T-helper 22 cell (primary cell): ENCODE results near the gene TH.
"Not testable (repeated sequence)": the region's sequence is repeated elsewhere in the genome, so short reads cannot be mapped to it uniquely, and the experiment has no call there.

Experiments used
- DNase-seq: peaks from one replicate; pipeline ENCODE4 v3.0.0-alpha.2; 2020; ENCODE audit warnings: low read depth

TH gene

GRCh38 chr11:2195756-2196088, 24.1 kb upstream of the TH start:
- no peak for DNase-seq

GRCh38 chr11:2194877-2195755, 23.5 kb upstream of the TH start:
- no peak for DNase-seq

- DNase-seq, result not testable (repeated sequence)
Measured at GRCh38 chr11:2193888-2194595, 22.4 kb upstream of the TH start.

- no peak for DNase-seq
Measured at GRCh38 chr11:2193099-2193887, 21.7 kb upstream of the TH start.

GRCh38 chr11:2192435-2192834, 20.8 kb upstream of the TH start:
- no peak for DNase-seq

GRCh38 chr11:2191883-2192282, 20.3 kb upstream of the TH start:
- no peak for DNase-seq

- DNase-seq, result no peak
Measured at GRCh38 chr11:2190657-2191471, 19.2 kb upstream of the TH start.

- DNase-seq, result no peak
Measured at GRCh38 chr11:2189938-2190656, 18.5 kb upstream of the TH start.

- no peak for DNase-seq
Measured at GRCh38 chr11:2188745-2189144, 17.1 kb upstream of the TH start.

- DNase-seq, result no peak
Measured at GRCh38 chr11:2187280-2187707, 15.7 kb upstream of the TH start.

- DNase-seq, result no peak
Measured at GRCh38 chr11:2186669-2187279, 15.2 kb upstream of the TH start.

- no peak for DNase-seq
Measured at GRCh38 chr11:2185324-2186085, 13.9 kb upstream of the TH start.

GRCh38 chr11:2182692-2183474, 11.3 kb upstream of the TH start:
- DNase-seq, result no peak

GRCh38 chr11:2182075-2182474, 10.5 kb upstream of the TH start:
- no peak for DNase-seq

- no peak for DNase-seq
Measured at GRCh38 chr11:2180789-2181370, 9.3 kb upstream of the TH start.

- DNase-seq, result no peak
Measured at GRCh38 chr11:2180347-2180746, 8.7 kb upstream of the TH start.

GRCh38 chr11:2179516-2179915, 7.9 kb upstream of the TH start:
- DNase-seq, result no peak

GRCh38 chr11:2178906-2179494, 7.4 kb upstream of the TH start:
- DNase-seq, result no peak
